ENCODE results near the gene MRTFA.
"Not testable (repeated sequence)": the region's sequence is repeated elsewhere in the genome, so short reads cannot be mapped to it uniquely, and the experiment has no call there.

GRCh38 chr22:40378448-40378847 is 258.1 kb downstream of the MRTFA start:
- TF ChIP-seq CTCF, POLR2A (IDR thresholded peaks at IDR 0.05): not testable (repeated sequence)

All from esophagus squamous epithelium (tissue), 4 donors.